Osteocyte (in vitro differentiated cells): Measurements from ENCODE around the gene TCEANC2. TPM values are rescaled to one million over a fixed set of nuclear protein-coding genes. Genes with fewer than 3 reads are reported as not detected.
A peak's percentile ranks its signal among the peaks of the same experiment; 100 is the strongest.

Source experiments
- DNase-seq: peaks from one replicate; pipeline ENCODE4 v3.0.0; 2021; ENCODE audit warnings: mixed read lengths; ENCODE audit not compliant: unreplicated experiment; ENCODE audit errors: extremely low spot score
- H3K27ac Mint-ChIP-seq: one replicate; pipeline ENCODE4 v1.8.0; 2021; ENCODE audit warnings: mild to moderate bottlenecking, mixed read lengths; ENCODE audit not compliant: unreplicated experiment
- H3K27me3 Mint-ChIP-seq: one replicate; pipeline ENCODE4 v1.8.0; 2021; ENCODE audit warnings: mixed read lengths; ENCODE audit not compliant: unreplicated experiment
- H3K36me3 Mint-ChIP-seq: one replicate; pipeline ENCODE4 v1.8.0; 2021; ENCODE audit warnings: mixed read lengths; ENCODE audit not compliant: unreplicated experiment
- H3K4me1 Mint-ChIP-seq: one replicate; pipeline ENCODE4 v1.8.0; 2021; ENCODE audit warnings: mixed read lengths; ENCODE audit not compliant: unreplicated experiment
- H3K4me3 Mint-ChIP-seq: one replicate; pipeline ENCODE4 v1.8.0; 2021; ENCODE audit warnings: mild to moderate bottlenecking, moderate library complexity, mixed read lengths; ENCODE audit not compliant: unreplicated experiment
- H3K9me3 Mint-ChIP-seq: one replicate; pipeline ENCODE4 v1.8.0; 2021; ENCODE audit warnings: mixed read lengths; ENCODE audit not compliant: unreplicated experiment
- CTCF ChIP-seq: fragments of 200-600 bp; sonication (generic); IDR thresholded peaks from 2 replicates; pipeline ENCODE4 v1.5.0; 2021; ENCODE audit warnings: antibody characterized with exemption, mild to moderate bottlenecking, moderate library complexity
- total RNA-seq: library from RNA; stranded (reverse); gene quantifications from 2 replicates; pipeline ENCODE4 v1.2.1, GENCODE V29; 2021

Gene TCEANC2
- total RNA-seq, 1 donor from 2014 or later = 3.9 TPM

GRCh38 chr1:54008876-54009275 is 44.5 kb upstream of the TCEANC2 start:
- Mint-ChIP-seq H3K36me3 (no peaks in the 10 kb centered on the region), H3K27me3 (peaks cover 58% of the 10 kb centered on the region), H3K27ac (no peak overlapping the region), H3K4me3 (no peak overlapping the region), H3K4me1 (no peaks in the 10 kb centered on the region), H3K9me3 (no peaks in the 10 kb centered on the region)
- peak; percentile 81 for DNase-seq
- no peak for TF ChIP-seq CTCF

- no peaks in the 10 kb centered on the region for H3K36me3 Mint-ChIP-seq
- H3K27ac Mint-ChIP-seq = no peak overlapping the region
Measured at GRCh38 chr1:54009406-54009805, 44.0 kb upstream of the TCEANC2 start.

GRCh38 chr1:54010415-54011117 is 42.8 kb upstream of the TCEANC2 start:
- peaks cover 59% of the 10 kb centered on the region for H3K27me3 Mint-ChIP-seq
- no peaks in the 10 kb centered on the region for H3K9me3 Mint-ChIP-seq
- H3K4me1 Mint-ChIP-seq = no peaks in the 10 kb centered on the region
- DNase-seq = peak; percentile 62
- no peak overlapping the region for H3K4me3 Mint-ChIP-seq
- no peaks in the 10 kb centered on the region for H3K36me3 Mint-ChIP-seq
- no peak for TF ChIP-seq CTCF
- no peak overlapping the region for H3K27ac Mint-ChIP-seq

More at GRCh38 chr1:54009406-54009805, 44.0 kb upstream of the TCEANC2 start:
- TF ChIP-seq CTCF = no peak
- Mint-ChIP-seq H3K4me1 (no peaks in the 10 kb centered on the region), H3K27me3 (peaks cover 59% of the 10 kb centered on the region), H3K9me3 (no peaks in the 10 kb centered on the region), H3K4me3 (no peak overlapping the region)
- peak; percentile 49 for DNase-seq

- Mint-ChIP-seq H3K4me3 (no peak overlapping the region), H3K9me3 (no peaks in the 10 kb centered on the region), H3K27ac (no peak overlapping the region), H3K36me3 (no peaks in the 10 kb centered on the region), H3K4me1 (peaks cover 4% of the 10 kb centered on the region), H3K27me3 (peaks cover 55% of the 10 kb centered on the region)
- peak; percentile 63 for DNase-seq
- TF ChIP-seq CTCF = no peak
Measured at GRCh38 chr1:54011316-54012007, 41.9 kb upstream of the TCEANC2 start.

- Mint-ChIP-seq H3K4me1 (peaks cover 4% of the 10 kb centered on the region), H3K27me3 (peaks cover 50% of the 10 kb centered on the region), H3K4me3 (no peak overlapping the region), H3K9me3 (no peaks in the 10 kb centered on the region), H3K36me3 (no peaks in the 10 kb centered on the region), H3K27ac (no peak overlapping the region)
- peak; percentile 60 for DNase-seq
- TF ChIP-seq CTCF = no peak
Measured at GRCh38 chr1:54012008-54012325, 41.4 kb upstream of the TCEANC2 start.
